CD4-positive, CD25-positive, alpha-beta regulatory T cell (primary cell): ENCODE results near the gene COL5A1. TPM values are rescaled to one million over a fixed set of nuclear protein-coding genes. Genes with fewer than 3 reads are reported as not detected.

Experiments used
- ATAC-seq, 2 donors: fragments of 150-1000 bp; cut with Tn5 transposase; one replicate each; pipeline ENCODE4 v1.10.0; 2021; ENCODE audit warnings: low read depth in 2 of 2, moderate number of reproducible peaks in 2 of 2, moderate library complexity in 1 of 2
- DNase-seq, 3 donors: peaks; one replicate each; pipeline versions ENCODE4 v3.0.0 to v3.0.0-alpha.2; 2012 to 2022; ENCODE audit warnings: mixed read lengths in 1 of 3
- H3K27ac ChIP-seq: one replicate; pipeline ENCODE4 v1.7.0; 2013; ENCODE audit warnings: mild to moderate bottlenecking, low read length; ENCODE audit not compliant: insufficient read depth, poor library complexity, severe bottlenecking
- H3K27me3 ChIP-seq: one replicate; pipeline ENCODE4 v1.7.0; 2013; ENCODE audit warnings: low read length; ENCODE audit not compliant: control insufficient read depth, insufficient read depth
- H3K36me3 ChIP-seq: one replicate; pipeline ENCODE4 v1.7.0; 2013; ENCODE audit warnings: mild to moderate bottlenecking, low read length, moderate library complexity; ENCODE audit not compliant: control insufficient read depth, insufficient read depth
- H3K4me1 ChIP-seq: 2 replicates; pipeline ENCODE4 v1.7.0; 2013; ENCODE audit warnings: mild to moderate bottlenecking, low read length; ENCODE audit not compliant: insufficient read depth, control insufficient read depth, poor library complexity, severe bottlenecking
- H3K4me3 ChIP-seq: one replicate; pipeline ENCODE4 v1.7.0; 2013; ENCODE audit warnings: low read depth, mild to moderate bottlenecking, low read length, moderate library complexity
- H3K9me3 ChIP-seq, 2 experiments: 1 replicate in 1 of 2; 2 replicates in 1 of 2; pipeline ENCODE4 v1.7.0; 2013; ENCODE audit warnings: low read length in 2 of 2, mild to moderate bottlenecking in 1 of 2, moderate library complexity in 1 of 2; ENCODE audit not compliant: control insufficient read depth in 2 of 2
- H3K27ac Mint-ChIP-seq, 3 donors: one replicate each; pipeline ENCODE4 v1.8.0; 2020 to 2022; ENCODE audit warnings: mild to moderate bottlenecking in 3 of 3, mixed read lengths in 3 of 3, moderate library complexity in 2 of 3
- H3K27me3 Mint-ChIP-seq: one replicate; pipeline ENCODE4 v1.8.0; 2022; ENCODE audit warnings: mild to moderate bottlenecking, mixed read lengths
- H3K36me3 Mint-ChIP-seq: one replicate; pipeline ENCODE4 v1.8.0; 2020; ENCODE audit warnings: mixed read lengths
- H3K4me1 Mint-ChIP-seq, 4 donors: one replicate each; pipeline ENCODE4 v1.8.0; 2020 to 2022; ENCODE audit warnings: mixed read lengths in 4 of 4, mild to moderate bottlenecking in 1 of 4
- H3K4me3 Mint-ChIP-seq, 4 donors: one replicate each; pipeline ENCODE4 v1.8.0; 2020 to 2022; ENCODE audit warnings: mild to moderate bottlenecking in 4 of 4, mixed read lengths in 4 of 4, moderate library complexity in 3 of 4
- H3K9me3 Mint-ChIP-seq, 7 donors: one replicate each; pipeline ENCODE4 v1.8.0; 2020 to 2022; ENCODE audit warnings: mixed read lengths in 7 of 7, mild to moderate bottlenecking in 3 of 7, moderate library complexity in 2 of 7
- polyA plus RNA-seq, 4 donors: library from polyadenylated mRNA; unstranded; fragments of 300-500 nt; fragmentation: Illumina TruSeq; gene quantifications; one replicate each; pipeline ENCODE4 v1.2.3, GENCODE V29; 2021
- total RNA-seq: library from RNA; stranded (reverse); gene quantifications from one replicate; pipeline ENCODE4 v1.2.3, GENCODE V29; 2022

Gene COL5A1
- total and polyA plus RNA-seq, 5 donors from 2014 or later: 0.02 to 1.7 (median 0.10) TPM; not detected in 2

DNA sequence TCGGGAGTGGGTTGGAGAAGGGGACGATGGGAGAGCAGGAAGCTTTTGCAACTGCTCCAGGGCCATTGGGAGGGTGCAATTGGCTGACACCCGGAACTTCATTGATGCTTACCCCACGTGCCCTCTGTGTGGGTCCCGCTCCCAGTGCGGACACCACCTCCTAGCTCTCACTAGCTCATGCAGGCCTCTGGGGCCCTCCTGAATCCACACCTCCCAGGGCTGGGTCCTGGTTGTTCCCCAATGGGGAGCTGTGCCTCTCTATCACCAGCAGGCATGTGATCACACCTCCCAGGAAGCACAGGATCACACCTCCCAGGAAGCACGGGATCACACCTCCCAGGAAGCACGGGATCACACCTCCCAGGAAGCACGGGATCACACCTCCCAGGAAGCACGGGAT lies 206.9 kb downstream of the COL5A1 start:
- Mint-ChIP-seq H3K27me3 (no peaks in the 10 kb centered on the region), H3K4me1 (no peaks in the 10 kb centered on the region), H3K4me3 (no peak overlapping the region), H3K9me3 (peaks cover 0 to 3% (median 0%) of the 10 kb centered on the region in 7 donors), H3K27ac (no peak overlapping the region), H3K36me3 (no peaks in the 10 kb centered on the region)
- Histone ChIP-seq H3K27me3 (no peaks in the 10 kb centered on the region), H3K36me3 (no peaks in the 10 kb centered on the region), H3K9me3 (peaks cover 0 to 5% of the 10 kb centered on the region in 2 experiments), H3K4me3 (no peak overlapping the region), H3K4me1 (no peaks in the 10 kb centered on the region), H3K27ac (no peak overlapping the region)
- DNase-seq (no peak), ATAC-seq (no peak)

DNA sequence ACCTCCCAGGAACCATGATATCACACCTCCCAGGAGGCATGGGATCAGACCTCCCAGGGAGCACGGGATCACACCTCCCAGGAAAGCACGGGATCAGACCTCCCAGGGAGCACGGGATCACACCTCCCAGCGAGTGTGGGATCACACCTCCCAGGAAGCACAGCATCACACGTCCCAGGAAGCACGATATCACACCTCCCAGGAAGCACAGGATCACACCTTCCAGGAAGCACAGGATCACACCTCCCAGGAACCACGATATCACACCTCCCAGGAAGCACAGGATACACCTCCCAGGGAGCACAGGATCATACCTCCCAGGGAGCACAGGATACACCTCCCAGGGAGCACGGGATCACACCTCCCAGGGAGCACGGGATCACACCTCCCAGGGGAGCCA lies 209.0 kb downstream of the COL5A1 start:
- H3K9me3 ChIP-seq: peaks cover 0 to 5% of the 10 kb centered on the region in 2 experiments
- no peaks in the 10 kb centered on the region for H3K27me3 ChIP-seq
- H3K9me3 Mint-ChIP-seq: peaks cover 0 to 3% (median 0%) of the 10 kb centered on the region in 7 donors
- no peak for DNase-seq
- no peak overlapping the region for H3K27ac Mint-ChIP-seq
- ATAC-seq: no peak
- H3K36me3 Mint-ChIP-seq: no peaks in the 10 kb centered on the region
- H3K4me1 ChIP-seq: no peaks in the 10 kb centered on the region
- no peaks in the 10 kb centered on the region for H3K36me3 ChIP-seq
- H3K27me3 Mint-ChIP-seq: no peaks in the 10 kb centered on the region
- no peak overlapping the region for H3K4me3 Mint-ChIP-seq
- no peak overlapping the region for H3K4me3 ChIP-seq
- H3K4me1 Mint-ChIP-seq: no peaks in the 10 kb centered on the region
- H3K27ac ChIP-seq: no peak overlapping the region

DNA sequence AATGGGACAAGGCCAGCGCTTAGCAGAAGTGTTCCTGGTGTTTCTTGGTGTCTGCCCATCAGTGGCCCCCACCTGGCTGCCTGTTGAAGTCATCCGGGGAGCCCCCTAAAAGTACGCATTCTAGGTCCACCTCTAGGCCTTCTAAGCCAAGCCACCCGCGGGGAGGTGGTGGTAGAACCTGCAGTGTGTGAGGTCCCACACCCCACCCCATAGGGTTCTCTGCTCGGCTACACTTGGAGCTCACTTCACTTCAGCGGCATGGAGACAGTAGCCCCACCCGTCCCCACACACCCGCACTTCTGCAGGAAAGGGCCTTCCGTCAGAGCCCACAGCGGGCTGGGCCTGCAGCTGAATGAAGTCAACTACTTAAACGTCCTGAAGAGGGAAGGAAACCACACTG lies 209.4 kb downstream of the COL5A1 start:
- no peaks in the 10 kb centered on the region for H3K27me3 Mint-ChIP-seq
- Histone ChIP-seq H3K4me1 (no peaks in the 10 kb centered on the region), H3K27ac (no peak overlapping the region), H3K4me3 (no peak overlapping the region), H3K9me3 (peaks cover 0 to 5% of the 10 kb centered on the region in 2 experiments), H3K36me3 (no peaks in the 10 kb centered on the region), H3K27me3 (no peaks in the 10 kb centered on the region)
- ATAC-seq: no peak
- DNase-seq: no peak
- H3K27ac Mint-ChIP-seq: no peak overlapping the region
- no peak overlapping the region for H3K4me3 Mint-ChIP-seq
- peaks cover 0 to 3% (median 0%) of the 10 kb centered on the region in 7 donors for H3K9me3 Mint-ChIP-seq
- H3K36me3 Mint-ChIP-seq: no peaks in the 10 kb centered on the region
- no peaks in the 10 kb centered on the region for H3K4me1 Mint-ChIP-seq

DNA sequence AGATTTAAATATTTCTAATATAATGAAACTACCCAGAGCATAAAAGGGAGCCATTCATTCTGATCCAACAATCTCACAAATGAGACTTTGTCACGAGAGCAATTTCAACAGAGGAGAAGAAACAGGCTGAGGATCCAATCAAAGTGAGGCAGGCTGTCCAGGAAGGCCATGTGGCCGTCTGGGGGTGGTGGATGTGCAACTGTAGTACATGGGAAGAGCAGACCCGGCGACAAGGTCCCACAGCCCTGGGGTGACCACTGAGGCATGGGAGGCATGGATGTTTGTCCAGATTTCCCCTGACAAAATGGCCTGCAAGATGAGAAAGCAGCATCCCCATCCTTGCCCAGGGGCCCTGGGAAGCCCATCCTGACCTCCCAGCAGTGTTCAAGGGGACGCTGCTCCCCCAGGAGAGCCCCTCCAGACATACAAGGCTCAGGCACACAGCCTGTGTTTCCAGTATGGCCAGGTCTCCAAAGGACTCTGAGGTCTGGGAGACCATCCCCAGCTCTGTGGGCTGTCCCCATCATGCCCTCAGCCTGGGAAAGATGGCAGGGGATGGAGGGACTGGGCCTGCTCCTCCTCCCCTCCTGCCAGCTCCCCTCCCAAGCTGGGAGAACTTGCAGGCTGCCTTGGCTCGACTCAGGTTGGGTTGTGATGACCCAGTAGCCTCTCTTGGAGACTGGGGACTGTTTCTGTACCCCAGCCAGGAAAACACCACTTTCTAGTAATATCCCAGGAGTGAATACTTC lies 211.5 kb downstream of the COL5A1 start:
- DNase-seq: no peak
- H3K4me3 Mint-ChIP-seq: no peak overlapping the region
- peaks cover 0 to under 1% (median 0%) of the 10 kb centered on the region in 4 donors for H3K4me1 Mint-ChIP-seq

DNA sequence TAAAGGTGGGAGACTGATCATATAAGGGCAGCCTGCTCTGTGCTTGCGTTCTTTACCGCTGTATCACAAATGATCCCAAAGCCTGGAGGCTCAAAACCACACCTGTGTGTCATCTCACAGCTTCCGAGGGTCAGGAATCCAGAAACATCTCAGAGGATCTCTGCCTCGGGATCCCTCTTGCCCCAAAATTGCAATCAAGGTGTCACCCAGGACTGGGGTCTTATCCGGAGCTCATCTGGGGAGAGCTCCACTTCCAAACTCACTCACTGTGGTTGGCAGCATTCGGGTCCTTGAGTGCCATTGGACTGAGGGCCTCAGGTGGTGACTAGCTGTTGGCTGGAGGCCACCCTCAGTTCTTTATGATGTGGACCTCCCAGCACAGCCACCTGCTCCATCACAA lies 212.3 kb downstream of the COL5A1 start:
- Histone ChIP-seq H3K36me3 (no peaks in the 10 kb centered on the region), H3K4me3 (no peak overlapping the region), H3K27me3 (no peaks in the 10 kb centered on the region), H3K4me1 (no peaks in the 10 kb centered on the region), H3K27ac (no peak overlapping the region), H3K9me3 (peaks cover 0 to 5% of the 10 kb centered on the region in 2 experiments)
- Mint-ChIP-seq H3K36me3 (no peaks in the 10 kb centered on the region), H3K4me3 (no peak overlapping the region), H3K27ac (no peak overlapping the region), H3K4me1 (peaks cover 0 to 3% (median 0%) of the 10 kb centered on the region in 4 donors), H3K27me3 (no peaks in the 10 kb centered on the region), H3K9me3 (peaks cover 0 to 8% (median 0%) of the 10 kb centered on the region in 7 donors)
- DNase-seq (no peak), ATAC-seq (no peak)

More for the DNA sequence above, 211.5 kb downstream of the COL5A1 start:
- H3K27ac Mint-ChIP-seq: no peak overlapping the region
- Histone ChIP-seq H3K4me1 (no peaks in the 10 kb centered on the region), H3K27ac (no peak overlapping the region), H3K4me3 (no peak overlapping the region), H3K36me3 (no peaks in the 10 kb centered on the region), H3K9me3 (peaks cover 0 to 5% of the 10 kb centered on the region in 2 experiments), H3K27me3 (no peaks in the 10 kb centered on the region)
- H3K9me3 Mint-ChIP-seq: peaks cover 0 to 7% (median 0%) of the 10 kb centered on the region in 7 donors
- ATAC-seq: no peak
- H3K36me3 Mint-ChIP-seq: no peaks in the 10 kb centered on the region
- no peaks in the 10 kb centered on the region for H3K27me3 Mint-ChIP-seq

DNA sequence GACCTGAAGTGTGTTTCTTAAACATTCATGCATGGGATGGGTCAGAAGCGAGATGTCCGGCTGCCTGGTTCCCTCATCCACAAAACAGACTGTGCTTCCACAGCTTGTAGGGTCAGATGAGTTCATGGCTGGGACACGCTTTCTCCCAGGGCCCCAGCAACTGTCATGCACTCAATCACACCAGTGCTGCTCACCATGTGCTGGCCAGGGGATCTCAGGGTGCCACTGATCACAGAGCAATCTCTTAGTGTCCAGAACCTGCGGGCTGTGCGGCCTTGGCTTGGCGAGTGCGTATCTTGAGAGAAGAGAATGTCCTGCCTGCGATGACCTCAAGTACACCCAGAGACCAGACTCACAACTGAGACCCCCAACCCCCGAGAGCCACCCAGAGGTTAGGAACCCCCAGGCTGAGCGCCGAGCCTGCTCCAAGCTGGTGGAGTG lies 213.0 kb downstream of the COL5A1 start:
- ATAC-seq: no peak
- Histone ChIP-seq H3K4me3 (no peak overlapping the region), H3K27ac (no peak overlapping the region), H3K27me3 (no peaks in the 10 kb centered on the region), H3K36me3 (no peaks in the 10 kb centered on the region), H3K4me1 (no peaks in the 10 kb centered on the region), H3K9me3 (peaks cover 0 to 5% of the 10 kb centered on the region in 2 experiments)
- no peaks in the 10 kb centered on the region for H3K36me3 Mint-ChIP-seq
- no peak overlapping the region for H3K4me3 Mint-ChIP-seq
- no peaks in the 10 kb centered on the region for H3K27me3 Mint-ChIP-seq
- DNase-seq: no peak
- H3K27ac Mint-ChIP-seq: no peak overlapping the region
- H3K4me1 Mint-ChIP-seq: peaks cover 0 to 3% (median 0%) of the 10 kb centered on the region in 4 donors
- peaks cover 0 to 8% (median 0%) of the 10 kb centered on the region in 7 donors for H3K9me3 Mint-ChIP-seq

DNA sequence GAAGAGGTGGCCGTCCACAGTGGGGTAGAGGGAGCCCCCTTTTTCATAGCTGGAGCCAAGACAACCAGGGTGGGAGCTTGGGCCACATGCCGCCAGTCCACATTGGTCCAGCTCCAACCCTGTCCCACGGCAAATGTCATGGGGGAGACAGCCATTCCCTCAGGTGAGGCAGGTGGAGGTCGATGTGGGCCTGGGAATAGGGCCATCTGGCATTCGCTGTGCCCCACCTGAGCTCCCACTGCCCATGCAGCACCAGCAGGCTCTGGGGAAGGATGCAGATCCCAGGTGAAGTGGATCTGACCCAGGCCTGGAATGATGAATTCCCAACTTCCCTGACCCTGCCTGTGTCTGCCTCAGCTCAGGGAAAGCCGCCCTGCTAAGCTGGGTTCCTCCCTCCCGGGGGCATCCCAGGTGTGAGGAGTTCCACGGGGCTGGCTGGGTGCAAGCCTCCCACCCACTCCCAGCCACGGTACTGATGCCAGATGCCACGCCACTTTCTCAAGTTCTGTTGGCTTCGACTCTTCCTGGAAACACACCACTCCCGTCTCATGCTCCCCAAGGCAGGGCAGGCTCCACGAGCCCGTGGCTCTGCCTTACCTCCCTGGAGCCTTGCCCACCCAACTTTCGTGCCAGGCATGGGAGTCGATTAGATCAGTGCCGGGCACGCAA lies 213.8 kb downstream of the COL5A1 start:
- Histone ChIP-seq H3K27me3 (no peaks in the 10 kb centered on the region), H3K9me3 (peaks cover 0 to 5% of the 10 kb centered on the region in 2 experiments), H3K4me1 (no peaks in the 10 kb centered on the region), H3K36me3 (no peaks in the 10 kb centered on the region), H3K4me3 (no peak overlapping the region), H3K27ac (no peak overlapping the region)
- DNase-seq (no peak), ATAC-seq (no peak)
- Mint-ChIP-seq H3K4me3 (no peak overlapping the region), H3K36me3 (no peaks in the 10 kb centered on the region), H3K27me3 (no peaks in the 10 kb centered on the region), H3K9me3 (peaks cover 0 to 7% (median 0%) of the 10 kb centered on the region in 7 donors), H3K4me1 (peaks cover 0 to 3% (median 0%) of the 10 kb centered on the region in 4 donors), H3K27ac (peak overlapping the region in 1 of 3 donors; percentile 80)
